ENCODE data around the gene ZNF486.
"Not testable (repeated sequence)": the region's sequence is repeated elsewhere in the genome, so short reads cannot be mapped to it uniquely, and the experiment has no call there.

Gene ZNF486

DNA sequence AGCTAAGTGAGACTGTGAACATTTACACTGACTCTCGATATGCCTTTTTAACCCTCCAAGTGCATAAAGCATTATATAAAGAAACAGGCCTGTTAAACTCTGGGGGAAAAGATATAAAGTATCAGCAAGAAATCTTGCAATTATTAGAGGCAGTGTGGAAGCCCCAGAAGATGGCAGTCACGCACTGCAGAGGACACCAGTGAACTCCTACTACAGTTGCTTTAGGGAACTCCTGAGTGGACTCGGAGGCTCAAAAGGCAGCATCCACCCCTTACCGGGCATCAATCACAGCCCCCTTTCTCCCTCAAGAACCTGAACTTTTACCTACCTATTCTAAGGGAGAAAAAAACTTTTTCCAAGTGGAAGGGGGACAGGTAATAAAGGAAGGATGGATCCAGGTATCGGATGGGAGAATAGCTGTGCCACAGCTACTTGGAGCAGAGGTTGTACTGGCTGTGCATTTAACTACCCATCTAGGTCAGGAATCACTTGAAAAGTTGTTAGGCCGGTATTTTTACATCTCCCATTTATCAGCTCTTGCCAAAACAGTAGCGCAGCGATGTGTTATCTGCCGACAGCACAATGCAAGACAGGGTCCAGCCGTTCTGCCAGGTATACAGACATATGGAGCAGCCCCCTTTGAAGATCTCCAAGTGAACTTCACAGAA is 80.1 kb downstream of the ZNF486 start:
- H3K4me3 ChIP-seq (ENCODE audit: low read depth, low read length): no peak overlapping the region
- TF ChIP-seq CTCF (IDR thresholded peaks at IDR 0.05; ENCODE audit: low read depth, low read length): peak; percentile 20
- no peak for TF ChIP-seq MYC (IDR thresholded peaks at IDR 0.05; ENCODE audit: low read depth, low read length)
- DNase-seq (ENCODE audit: low read depth): peak; percentile 48

DNA sequence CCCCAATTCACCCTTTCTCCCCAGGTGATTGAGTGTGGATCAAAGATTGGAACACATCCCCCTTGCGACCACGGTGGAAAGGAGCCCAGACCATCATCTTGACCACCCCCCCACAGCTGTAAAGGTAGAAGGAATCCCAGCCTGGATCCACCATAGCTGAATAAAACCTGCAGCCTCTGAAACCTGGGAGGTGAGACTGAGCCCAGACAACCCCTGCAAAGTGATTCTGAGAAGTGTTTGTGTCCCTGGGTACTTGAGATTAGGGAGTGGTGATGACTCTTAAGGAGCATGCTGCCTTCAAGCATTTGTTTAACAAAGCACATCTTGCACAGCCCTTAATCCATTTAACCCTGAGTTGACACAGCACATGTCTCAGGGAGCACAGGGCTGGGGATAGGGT is 81.2 kb downstream of the ZNF486 start:
- DNase-seq (ENCODE audit: low read depth); H3K4me3 ChIP-seq (ENCODE audit: low read depth, low read length): not testable (repeated sequence)
